Activated gamma-delta T cell treated with Interleukin-2 at 50 U/mL for 16 hours (primary cell): ENCODE results near the gene LGI1.

ENCODE experiments used
- DNase-seq: peaks from one replicate; pipeline ENCODE4 v3.0.0-alpha.2; 2020

LGI1 gene

DNA sequence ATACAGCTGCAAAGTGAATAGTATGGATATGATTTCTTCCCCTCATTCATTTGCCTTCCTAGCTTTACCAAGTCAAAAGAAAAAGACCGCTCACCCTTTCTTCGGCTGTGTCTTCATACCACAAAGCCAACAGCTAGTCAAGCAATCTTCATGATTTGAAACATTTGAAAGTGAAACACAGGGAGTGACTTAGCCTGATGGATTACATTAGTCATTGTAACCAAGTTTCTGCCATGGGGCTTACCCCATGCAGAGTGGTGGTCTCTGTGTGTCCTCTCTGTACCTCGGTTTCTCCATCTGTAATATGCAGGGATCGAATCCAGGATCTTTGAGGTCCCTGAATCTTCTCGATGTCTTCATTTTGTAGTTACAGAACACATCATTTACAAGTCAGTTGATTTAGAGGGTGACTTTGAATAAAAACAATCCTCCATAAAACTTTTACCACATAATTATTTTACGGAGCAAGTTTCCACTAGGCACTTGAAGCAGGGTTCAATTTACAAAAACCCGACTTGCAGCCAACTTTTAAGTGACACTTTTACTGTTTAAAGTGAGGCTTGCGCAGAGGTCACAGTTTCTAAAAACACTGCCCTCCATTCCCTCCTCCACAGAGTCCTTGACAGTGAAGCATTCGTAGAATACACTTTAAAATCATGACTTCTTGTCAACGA, 2.2 kb upstream of the LGI1 start:
- DNase-seq: no peak

DNA sequence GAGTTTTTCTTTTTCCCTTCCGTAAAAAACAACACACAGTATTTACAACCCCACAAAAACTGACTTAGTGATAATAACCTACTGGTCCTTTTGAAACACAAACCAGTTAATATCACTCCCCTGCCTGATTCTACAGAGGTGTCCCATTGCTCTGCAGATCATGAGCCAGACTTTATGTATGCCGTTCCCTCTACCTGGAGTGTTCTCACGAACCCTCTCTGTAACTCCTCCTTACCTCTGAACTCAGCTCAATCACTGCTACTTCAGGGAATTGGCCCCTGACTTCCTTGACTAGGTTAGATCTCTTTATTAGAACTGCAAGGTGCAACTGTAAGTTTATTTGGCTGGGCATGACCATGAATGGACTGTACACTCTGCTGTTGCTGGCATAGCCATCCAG, 1.6 kb upstream of the LGI1 start:
- DNase-seq: no peak

DNA sequence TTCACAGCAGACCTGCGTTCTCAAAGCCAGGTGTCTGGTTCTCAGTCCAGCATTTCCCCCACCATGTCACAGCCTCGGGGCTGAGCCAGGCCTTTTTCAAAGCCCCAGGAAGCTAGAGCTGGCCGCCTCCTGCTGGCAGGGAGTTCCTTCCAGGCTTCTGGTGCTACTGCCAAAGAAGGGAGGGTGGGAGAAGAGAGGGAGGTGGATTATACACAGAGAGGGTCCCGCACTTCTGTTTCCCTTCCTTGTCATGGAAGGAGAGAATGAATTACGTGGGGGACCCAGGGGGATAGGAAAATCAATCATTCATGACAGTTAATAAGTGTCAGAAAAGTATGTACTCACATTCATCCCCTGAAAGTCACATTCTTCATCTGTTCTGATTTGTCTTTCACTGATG, 600 bp upstream of the LGI1 start:
- no peak for DNase-seq

DNA sequence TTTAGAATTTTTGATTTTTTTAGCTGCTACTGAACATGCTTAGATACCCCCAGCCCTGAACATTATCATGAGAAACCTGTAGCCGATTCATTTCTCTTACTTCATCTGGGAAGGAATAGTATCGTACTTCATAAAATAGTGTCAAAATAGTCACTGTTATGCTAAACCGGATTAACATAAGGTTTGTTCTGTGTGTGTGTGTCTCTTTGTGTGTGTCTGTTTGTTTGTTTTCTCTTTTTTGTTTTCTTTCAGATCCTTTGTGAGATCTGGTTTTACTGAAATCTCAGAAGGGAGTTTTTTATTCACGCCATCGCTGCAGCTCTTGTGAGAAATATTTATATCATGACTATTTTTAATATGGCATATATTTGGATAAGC, 761 bp downstream of the LGI1 start:
- no peak for DNase-seq

DNA sequence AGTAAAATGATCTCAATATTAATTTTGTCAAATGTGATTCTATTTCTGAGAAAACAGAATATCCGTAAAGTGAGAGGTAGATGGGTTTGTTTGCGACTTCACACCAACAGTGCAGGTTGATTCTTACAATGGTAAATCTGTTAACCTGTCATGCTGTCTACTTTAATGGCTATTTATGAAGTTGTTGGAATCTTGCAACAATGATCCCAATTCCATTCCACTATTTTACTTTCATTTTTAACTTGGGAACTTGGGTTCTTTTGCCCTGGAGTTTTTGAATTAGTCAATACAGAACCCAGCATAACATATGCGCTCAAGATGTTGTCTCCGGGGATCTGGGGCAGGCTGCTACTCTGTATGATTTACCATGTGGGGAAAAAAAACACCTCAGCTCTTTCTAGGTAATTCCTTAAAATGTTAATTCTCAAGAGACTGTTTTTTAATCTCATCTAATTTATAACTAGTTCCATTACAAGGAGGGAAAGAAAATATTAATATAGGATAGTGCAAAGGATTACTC, 1.2 kb downstream of the LGI1 start:
- DNase-seq: no peak

- DNase-seq: no peak
Measured at GRCh38 chr10:93760490-93760889, 2.8 kb downstream of the LGI1 start.

- DNase-seq: no peak
Measured at GRCh38 chr10:93762979-93763391, 5.2 kb downstream of the LGI1 start.

DNA sequence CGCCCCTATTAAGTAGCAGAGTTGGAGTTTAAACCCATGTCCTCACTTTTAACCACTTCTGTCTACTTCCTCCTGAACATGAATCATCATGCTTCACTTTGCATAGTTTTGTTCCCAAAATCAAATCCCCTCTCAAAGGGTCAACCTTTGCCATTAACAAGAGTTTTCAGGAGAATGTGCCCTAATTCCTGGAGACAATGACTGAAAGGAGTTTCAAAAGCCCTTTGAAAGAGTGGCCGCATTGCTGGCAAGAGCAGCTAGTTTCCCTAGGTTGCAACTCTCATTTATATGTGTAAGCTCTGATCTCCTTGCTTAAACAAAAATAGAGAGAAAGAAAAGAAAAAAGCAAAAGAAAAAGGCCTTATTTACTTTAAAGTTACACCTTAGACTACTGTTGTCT, 9.2 kb downstream of the LGI1 start:
- no peak for DNase-seq

GRCh38 chr10:93767724-93768399, 10.1 kb downstream of the LGI1 start:
- DNase-seq: no peak

- no peak for DNase-seq
Measured at GRCh38 chr10:93768892-93769291, 11.2 kb downstream of the LGI1 start.

DNA sequence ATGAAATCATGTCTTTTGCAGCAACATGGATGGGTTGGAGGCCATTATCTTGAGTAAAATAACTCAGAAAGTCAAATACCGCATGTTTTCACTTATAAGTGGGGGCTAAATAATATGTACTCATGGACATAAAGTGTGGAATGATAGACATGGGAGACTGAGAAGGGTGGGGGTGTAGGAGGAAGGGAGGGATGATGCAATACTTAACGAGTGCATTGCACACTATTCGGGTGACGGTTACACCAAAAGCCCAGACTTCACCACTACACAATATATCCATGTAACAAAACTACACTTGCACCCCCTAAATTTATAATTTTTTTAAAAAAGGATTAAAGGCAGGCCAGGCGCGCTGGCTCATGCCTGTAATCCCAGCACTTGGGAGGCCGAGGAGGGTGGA, 13.6 kb downstream of the LGI1 start:
- DNase-seq: no peak

- no peak for DNase-seq
Measured at GRCh38 chr10:93773120-93773519, 15.4 kb downstream of the LGI1 start.

DNA sequence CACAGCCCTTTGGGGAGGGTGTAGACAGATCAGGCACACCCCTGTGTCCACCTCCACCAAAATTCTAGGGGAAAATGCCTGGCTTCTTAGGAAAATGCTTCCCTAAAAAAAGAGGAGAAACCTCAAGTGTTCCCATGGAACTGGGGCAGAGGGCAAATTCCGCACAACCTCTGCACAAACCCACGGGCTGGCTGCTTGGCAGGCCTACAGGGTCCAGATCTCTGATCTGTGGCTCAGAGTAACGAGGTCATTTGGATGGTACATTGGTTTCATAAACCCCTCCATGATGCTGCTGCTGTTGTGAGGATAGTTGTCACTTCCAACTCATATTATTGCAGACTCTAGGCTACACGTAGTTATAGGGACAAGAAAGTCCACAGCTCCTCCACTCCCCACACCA, 16.0 kb downstream of the LGI1 start:
- DNase-seq: no peak

DNA sequence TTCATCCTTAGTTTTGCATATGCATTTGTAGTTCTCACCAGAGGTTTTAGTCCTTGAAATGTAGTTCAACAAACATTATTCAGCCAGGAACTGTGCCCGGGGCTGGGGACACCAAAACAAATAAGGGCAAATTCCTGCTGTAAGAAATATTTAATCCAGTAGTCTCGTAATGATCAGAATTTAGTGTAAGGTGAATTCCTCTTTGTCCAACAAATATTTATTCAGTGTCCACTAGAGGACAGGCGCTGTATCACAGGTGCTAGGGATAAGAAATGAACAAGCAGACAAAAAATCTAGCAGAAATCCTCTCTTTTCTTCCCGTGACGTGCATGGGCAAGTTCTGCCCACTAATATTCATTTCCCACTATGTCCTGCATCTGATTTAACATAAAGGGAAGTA, 17.6 kb downstream of the LGI1 start:
- no peak for DNase-seq

GRCh38 chr10:93777092-93777491, 19.4 kb downstream of the LGI1 start:
- no peak for DNase-seq

GRCh38 chr10:93784059-93784458, 26.3 kb downstream of the LGI1 start:
- DNase-seq: no peak

- no peak for DNase-seq
Measured at GRCh38 chr10:93788413-93789208, 30.9 kb downstream of the LGI1 start.

- no peak for DNase-seq
Measured at GRCh38 chr10:93790439-93790838, 32.7 kb downstream of the LGI1 start.

GRCh38 chr10:93796167-93796566, 38.4 kb downstream of the LGI1 start:
- no peak for DNase-seq

DNA sequence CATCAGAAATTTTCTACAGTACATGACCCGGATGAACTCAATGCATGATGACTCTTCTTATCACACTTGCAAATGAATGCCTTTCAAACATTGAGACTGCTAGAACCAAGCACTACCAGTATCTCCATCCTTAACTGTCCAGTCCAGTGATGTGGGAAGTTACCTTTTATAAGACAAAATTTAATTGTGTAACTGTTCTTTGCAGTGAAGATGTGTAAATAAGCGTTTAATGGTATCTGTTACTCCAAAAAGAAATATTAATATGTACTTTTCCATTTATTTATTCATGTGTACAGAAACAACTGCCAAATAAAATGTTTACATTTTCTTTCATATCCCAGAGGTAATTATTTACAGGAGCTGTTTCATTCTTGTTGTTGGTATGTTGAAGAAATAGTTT, 40.1 kb downstream of the LGI1 start:
- no peak for DNase-seq

DNA sequence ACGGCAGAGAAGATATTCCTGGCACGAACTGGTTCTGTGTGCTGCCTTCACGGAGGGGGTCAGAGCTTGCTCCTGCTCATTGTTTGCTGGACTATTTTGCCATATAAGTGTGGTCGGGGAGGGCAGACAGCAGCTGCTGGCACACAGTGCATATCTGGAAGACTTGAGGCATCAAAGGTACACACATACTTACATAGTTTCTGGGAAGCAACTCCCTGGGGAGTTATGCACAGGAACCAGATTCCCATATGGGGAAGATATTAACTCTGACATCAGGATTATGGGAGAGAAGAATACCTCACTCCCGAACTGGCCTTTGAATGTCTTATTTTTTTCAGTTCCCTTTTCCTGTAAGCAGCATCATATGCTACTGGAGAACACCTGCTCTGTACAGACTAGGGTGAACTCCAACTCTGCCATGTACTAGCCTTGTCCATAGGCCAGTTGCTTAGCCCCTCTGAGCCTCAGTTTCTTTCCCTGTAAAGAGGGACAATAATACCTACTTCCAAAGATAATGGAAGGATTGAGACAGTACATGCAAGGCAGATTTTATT, 41.5 kb downstream of the LGI1 start:
- no peak for DNase-seq

DNA sequence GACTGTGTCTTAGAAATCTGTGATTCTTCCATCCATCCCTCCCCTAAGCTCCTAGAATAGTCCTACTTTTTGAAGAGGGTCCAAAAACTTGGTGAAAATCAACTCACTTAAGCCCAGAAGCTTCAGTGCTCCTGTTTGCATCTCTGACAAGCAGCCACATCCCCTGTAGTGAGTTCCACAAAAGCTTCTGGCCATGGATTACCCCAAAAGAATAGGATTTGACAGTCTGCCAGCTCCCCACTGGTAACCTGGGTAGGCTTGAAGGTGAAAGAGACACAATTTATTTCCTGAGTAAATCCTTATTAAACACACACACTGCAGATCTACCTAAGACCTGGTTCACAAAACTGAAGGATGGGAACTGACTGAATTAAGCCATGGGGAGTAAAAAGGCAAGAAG, 46.5 kb downstream of the LGI1 start:
- no peak for DNase-seq

DNA sequence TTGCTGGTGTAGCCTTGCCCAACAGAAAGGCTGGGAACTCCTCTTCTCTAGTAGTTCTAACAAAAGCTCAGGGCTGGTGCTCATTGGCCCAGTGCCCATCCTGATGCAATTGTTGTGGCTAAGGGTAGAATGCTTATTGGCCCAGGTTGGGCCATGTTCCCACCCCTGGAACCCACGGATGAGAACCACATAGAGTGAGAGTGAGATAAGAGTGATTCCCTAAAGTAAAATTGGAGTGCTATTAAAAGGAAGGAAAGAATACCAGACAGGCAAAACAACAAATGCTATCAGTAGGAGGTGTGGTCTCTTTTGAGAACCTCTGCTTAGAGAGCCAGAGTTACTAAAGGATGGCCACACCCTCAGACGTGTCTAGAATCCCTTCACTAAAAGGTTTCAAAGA, 49.2 kb downstream of the LGI1 start:
- DNase-seq: no peak

DNA sequence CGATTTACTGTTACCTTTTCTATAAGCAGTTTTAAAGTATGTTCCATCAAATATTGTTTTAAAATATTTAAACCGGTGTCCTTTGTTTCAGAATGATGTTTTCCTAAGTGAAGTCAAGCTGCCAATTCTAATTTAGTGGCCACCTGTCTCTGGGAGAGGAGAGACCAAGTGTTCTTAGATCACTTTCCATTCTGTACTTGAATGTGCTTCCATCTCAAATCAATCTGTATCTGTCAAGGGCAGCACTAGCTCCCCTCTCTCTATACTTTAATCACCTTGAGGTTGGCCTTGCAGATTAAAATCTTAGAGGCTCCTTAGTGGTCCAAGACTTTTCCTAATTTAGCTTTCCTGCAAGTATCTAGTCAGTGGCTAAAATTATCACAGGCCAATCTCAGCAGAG, 49.6 kb downstream of the LGI1 start:
- DNase-seq: no peak
